Measurements from ENCODE around the gene RIMS4. TPM values are rescaled to one million over a fixed set of nuclear protein-coding genes. Genes with fewer than 3 reads are reported as not detected.
A peak's percentile ranks its signal among the peaks of the same experiment; 100 is the strongest.

The RIMS4 gene
- total and polyA plus RNA-seq, 9 donors: 0.95 to 17.2 (median 3.4) TPM

DNA sequence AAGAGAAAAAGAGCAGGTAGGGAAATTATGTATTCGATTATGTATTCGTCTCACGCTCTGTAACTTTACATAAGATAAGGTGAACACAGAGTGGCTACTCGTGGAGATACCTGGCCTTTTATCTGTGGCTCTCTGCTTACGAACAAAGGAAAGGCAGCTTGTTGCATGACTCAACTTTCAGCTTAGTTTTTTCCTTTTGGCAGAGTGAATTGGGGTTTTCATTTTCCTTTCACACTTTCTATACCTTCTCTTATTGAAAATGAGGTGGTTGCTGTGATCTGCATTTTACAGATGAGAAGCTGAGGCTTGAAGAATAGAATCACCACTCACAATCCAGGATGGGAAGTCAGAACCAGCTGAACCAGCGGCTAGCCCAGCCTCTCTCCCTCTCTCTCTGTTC, 78.0 kb downstream of the RIMS4 start:
- Histone ChIP-seq H3K27ac (no peak overlapping the region), H3K36me3 (no peaks in the 10 kb centered on the region), H3K4me3 (no peak overlapping the region), H3K27me3 (no peaks in the 10 kb centered on the region), H3K4me1 (ENCODE audit: insufficient read depth) (peaks cover 13% of the 10 kb centered on the region), H3K9me3 (no peaks in the 10 kb centered on the region)
- 71 to 76% (median 74%) methylated on average over 6 of the region's 6 CpGs for WGBS, 3 donors
- intact Hi-C loops (cut with DNase I): loop anchor here (1.0 to 2.0 kb wide), 2 partner anchors 47 to 48 kb away; no protein-coding TSS in a partner anchor
- DNase-seq: no peak
- TF ChIP-seq EP300 (IDR thresholded peaks at IDR 0.05): no peak
- TF ChIP-seq POLR2A (IDR thresholded peaks at IDR 0.05): no peak
- TF ChIP-seq, protein P1, sequence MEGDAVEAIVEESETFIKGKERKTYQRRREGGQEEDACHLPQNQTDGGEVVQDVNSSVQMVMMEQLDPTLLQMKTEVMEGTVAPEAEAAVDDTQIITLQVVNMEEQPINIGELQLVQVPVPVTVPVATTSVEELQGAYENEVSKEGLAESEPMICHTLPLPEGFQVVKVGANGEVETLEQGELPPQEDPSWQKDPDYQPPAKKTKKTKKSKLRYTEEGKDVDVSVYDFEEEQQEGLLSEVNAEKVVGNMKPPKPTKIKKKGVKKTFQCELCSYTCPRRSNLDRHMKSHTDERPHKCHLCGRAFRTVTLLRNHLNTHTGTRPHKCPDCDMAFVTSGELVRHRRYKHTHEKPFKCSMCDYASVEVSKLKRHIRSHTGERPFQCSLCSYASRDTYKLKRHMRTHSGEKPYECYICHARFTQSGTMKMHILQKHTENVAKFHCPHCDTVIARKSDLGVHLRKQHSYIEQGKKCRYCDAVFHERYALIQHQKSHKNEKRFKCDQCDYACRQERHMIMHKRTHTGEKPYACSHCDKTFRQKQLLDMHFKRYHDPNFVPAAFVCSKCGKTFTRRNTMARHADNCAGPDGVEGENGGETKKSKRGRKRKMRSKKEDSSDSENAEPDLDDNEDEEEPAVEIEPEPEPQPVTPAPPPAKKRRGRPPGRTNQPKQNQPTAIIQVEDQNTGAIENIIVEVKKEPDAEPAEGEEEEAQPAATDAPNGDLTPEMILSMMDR (IDR thresholded peaks at IDR 0.05): no peak

DNA sequence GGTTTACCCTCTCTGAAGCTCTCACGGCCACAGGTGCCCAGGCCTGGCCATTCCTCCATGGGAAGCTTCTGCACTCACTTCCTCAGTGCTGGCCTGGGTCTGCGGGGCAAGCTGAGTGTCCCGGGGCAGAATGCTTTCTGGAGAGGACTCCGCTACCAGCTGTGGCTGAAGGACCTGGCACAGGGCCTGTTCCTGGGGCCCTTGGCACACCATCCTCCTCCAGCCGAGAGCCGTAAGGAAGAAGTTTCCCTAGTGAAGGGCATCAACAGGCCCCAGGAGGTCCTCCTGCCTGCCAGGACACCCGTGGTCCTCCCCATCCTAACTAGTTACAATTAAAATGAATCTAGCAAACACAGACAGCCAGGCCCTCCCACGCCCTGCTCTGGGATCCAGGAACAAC, 78.7 kb downstream of the RIMS4 start:
- H3K4me3 ChIP-seq: no peak overlapping the region
- peaks cover 13% of the 10 kb centered on the region for H3K4me1 ChIP-seq (ENCODE audit: insufficient read depth)
- peak in 2 of 5 donors; percentile 53 to 61 for DNase-seq
- H3K27me3 ChIP-seq: no peaks in the 10 kb centered on the region
- intact Hi-C loops (cut with DNase I): loop anchor here (1.0 to 2.0 kb wide), 2 partner anchors 46 to 47 kb away; no protein-coding TSS in a partner anchor
- TF ChIP-seq, protein P1 (IDR thresholded peaks at IDR 0.05): no peak
- TF ChIP-seq EP300 (IDR thresholded peaks at IDR 0.05) (no peak), POLR2A (IDR thresholded peaks at IDR 0.05) (no peak)
- 68 to 76% (median 69%) methylated on average over 8 of the region's 8 CpGs for WGBS, 3 donors
- H3K27ac ChIP-seq: peak overlapping the region in 1 of 2 donors; percentile 11
- no peaks in the 10 kb centered on the region for H3K9me3 ChIP-seq
- no peaks in the 10 kb centered on the region for H3K36me3 ChIP-seq

DNA sequence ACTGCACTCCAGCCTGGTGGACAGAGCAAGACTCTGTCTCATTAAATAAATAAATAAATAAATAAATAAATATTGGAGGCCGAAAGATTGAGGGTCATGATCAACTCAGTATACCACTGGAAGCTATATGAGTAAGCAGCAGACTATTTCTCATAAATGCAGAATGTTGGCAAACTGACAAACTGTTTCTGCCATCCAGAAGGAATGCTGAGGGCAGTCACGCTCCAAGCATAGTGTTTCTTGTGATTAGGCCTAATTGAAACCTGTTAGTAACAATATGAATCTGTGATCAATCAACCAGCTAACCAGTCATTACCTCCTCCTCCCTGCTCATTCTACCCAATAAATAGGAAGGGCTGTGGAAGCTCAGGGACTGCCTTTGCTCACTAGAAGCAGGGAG, 79.9 kb downstream of the RIMS4 start:
- no peak overlapping the region for H3K27ac ChIP-seq

DNA sequence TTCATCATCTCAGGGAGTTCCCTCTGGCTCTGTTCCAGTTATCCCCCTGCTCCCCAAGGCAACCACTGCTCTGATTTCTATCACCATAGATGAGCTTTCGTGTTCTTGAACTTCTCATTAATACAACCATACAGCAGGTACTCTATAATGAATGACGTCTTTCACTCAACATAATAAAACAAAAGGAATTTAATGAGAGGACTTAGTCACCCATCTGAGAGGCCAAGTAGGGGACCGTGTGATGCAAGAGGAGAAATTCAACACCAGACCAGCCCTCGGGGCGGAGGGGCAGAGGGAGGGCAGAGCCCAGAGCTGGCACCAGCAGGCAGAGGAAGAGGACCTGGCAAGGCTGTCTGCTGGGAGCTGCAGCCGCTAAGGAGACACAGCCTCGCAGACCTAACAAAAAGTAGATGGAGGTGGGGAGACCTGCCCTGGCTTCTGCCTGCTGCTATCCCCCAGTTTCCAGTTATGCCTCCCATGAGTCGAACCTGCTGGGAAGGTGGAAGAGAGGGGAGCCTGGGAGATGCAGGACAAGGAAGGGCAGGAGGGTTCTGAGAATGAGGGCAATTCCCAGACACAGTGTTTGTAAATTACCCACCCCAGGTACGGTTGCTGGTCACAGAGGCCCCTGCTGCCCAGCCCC, 81.4 kb downstream of the RIMS4 start:
- Histone ChIP-seq H3K27me3 (no peaks in the 10 kb centered on the region), H3K4me3 (no peak overlapping the region), H3K9me3 (no peaks in the 10 kb centered on the region), H3K36me3 (no peaks in the 10 kb centered on the region), H3K4me1 (ENCODE audit: insufficient read depth) (peaks cover 13% of the 10 kb centered on the region), H3K27ac (peak overlapping the region in 1 of 2 donors; percentile 60)
- intact Hi-C loops (cut with DNase I): no loop called here
- WGBS, 3 donors: 31 to 49% (median 42%) methylated on average over 9 of the region's 9 CpGs
- DNase-seq: peak in 4 of 5 donors; percentile 47 to 61 (median 54)
- TF ChIP-seq EP300 (IDR thresholded peaks at IDR 0.05) (no peak), POLR2A (IDR thresholded peaks at IDR 0.05) (no peak)
- TF ChIP-seq, protein P1 (IDR thresholded peaks at IDR 0.05): no peak

More for the DNA sequence above, 79.9 kb downstream of the RIMS4 start:
- TF ChIP-seq POLR2A (IDR thresholded peaks at IDR 0.05) (no peak), EP300 (IDR thresholded peaks at IDR 0.05) (no peak)
- TF ChIP-seq, protein P1 (IDR thresholded peaks at IDR 0.05): no peak
- WGBS, 3 donors: 80 to 95% (median 83%) methylated on average over 2 of the region's 2 CpGs
- no peaks in the 10 kb centered on the region for H3K36me3 ChIP-seq
- H3K27me3 ChIP-seq: no peaks in the 10 kb centered on the region
- no peaks in the 10 kb centered on the region for H3K9me3 ChIP-seq
- peaks cover 13% of the 10 kb centered on the region for H3K4me1 ChIP-seq (ENCODE audit: insufficient read depth)
- no peak for DNase-seq
- no peak overlapping the region for H3K4me3 ChIP-seq
- intact Hi-C loops (cut with DNase I): no loop called here

All from ovary (tissue), 9 donors.